PC-9 (cell line): Measurements from ENCODE around the gene DDX19B. TPM values are rescaled to one million over a fixed set of nuclear protein-coding genes. Genes with fewer than 3 reads are reported as not detected.

Source experiments
- BruUV-seq: library from RNA; stranded (reverse); fragments of 400-500 nt; replicated peaks from 2 replicates; lab custom pipeline; 2021; lab: Mats Ljungman, UMichigan
- CTCF ChIA-PET: fragments of 300-600 bp; sonication (Branson Sonifier 250); formaldehyde crosslinking; loops from one replicate; lab custom pipeline; 2022; ENCODE audit warnings: antibody characterized with exemption; lab: Charles Lee
- POLR2A ChIA-PET: fragments of 300-600 bp; sonication (Branson Sonifier 250); formaldehyde crosslinking; loops from one replicate; lab custom pipeline; 2022; ENCODE audit warnings: antibody characterized with exemption; ENCODE audit not compliant: unreplicated experiment; lab: Charles Lee
- DNase-seq, 2 experiments: peaks; one replicate each; pipeline versions ENCODE4 v3.0.0 to v3.0.0-alpha.2; 2015 to 2022; ENCODE audit warnings: mixed read lengths in 1 of 2
- H2AFZ ChIP-seq: fragments of 200-600 bp; sonication (generic); 2 replicates; pipeline ENCODE4 v1.8.1; 2017; ENCODE audit warnings: antibody characterized with exemption
- H3F3A ChIP-seq: fragments of 200-600 bp; sonication (generic); 2 replicates; pipeline ENCODE4 v1.8.1; 2017; ENCODE audit warnings: antibody characterized with exemption, mild to moderate bottlenecking, low read depth; ENCODE audit not compliant: insufficient read depth
- H3K27ac ChIP-seq: fragments of 200-600 bp; sonication (generic); 2 replicates; pipeline ENCODE4 v1.6.1; 2016; ENCODE audit warnings: mixed run types
- H3K27me3 ChIP-seq: fragments of 200-600 bp; sonication (generic); 2 replicates; pipeline ENCODE4 v1.6.1; 2016; ENCODE audit warnings: low read depth, mixed run types; ENCODE audit not compliant: insufficient read depth
- H3K36me3 ChIP-seq: fragments of 200-600 bp; sonication (generic); 2 replicates; pipeline ENCODE4 v1.6.1; 2016; ENCODE audit warnings: low read depth, mixed run types
- H3K4me1 ChIP-seq: fragments of 200-600 bp; sonication (generic); replicated peaks from 2 replicates; pipeline ENCODE4 v1.6.1; 2016; ENCODE audit warnings: mixed run types; ENCODE audit not compliant: insufficient read depth
- H3K4me2 ChIP-seq: fragments of 200-600 bp; sonication (generic); 2 replicates; pipeline ENCODE4 v1.6.1; 2017; ENCODE audit warnings: mixed run types
- H3K4me3 ChIP-seq: fragments of 200-600 bp; sonication (generic); 2 replicates; pipeline ENCODE4 v1.6.1; 2016; ENCODE audit warnings: mixed run types
- H3K79me2 ChIP-seq: fragments of 200-600 bp; sonication (generic); 2 replicates; pipeline ENCODE4 v1.6.1; 2017; ENCODE audit warnings: low read depth, mixed run types
- H3K9me2 ChIP-seq: fragments of 200-600 bp; sonication (generic); 2 replicates; pipeline ENCODE4 v1.8.1; 2017; ENCODE audit warnings: mild to moderate bottlenecking; ENCODE audit not compliant: insufficient read depth
- H3K9me3 ChIP-seq: fragments of 200-600 bp; sonication (generic); 2 replicates; pipeline ENCODE4 v1.8.1; 2016; ENCODE audit warnings: low read depth; ENCODE audit not compliant: insufficient read depth
- H4K20me1 ChIP-seq: fragments of 200-600 bp; sonication (generic); 2 replicates; pipeline ENCODE4 v1.8.1; 2017; ENCODE audit not compliant: insufficient read depth
- CTCF ChIP-seq: fragments of 200-600 bp; sonication (generic); conservative IDR thresholded peaks from 2 replicates; pipeline ENCODE4 v1.6.1; 2017; ENCODE audit warnings: mixed run types, antibody characterized with exemption, mild to moderate bottlenecking, moderate library complexity
- EZH2 ChIP-seq: fragments of 200-600 bp; sonication (generic); IDR thresholded peaks from 2 replicates; pipeline ENCODE4 v1.8.0; 2017; ENCODE audit warnings: antibody characterized with exemption, low read depth
- intact Hi-C: fragments of 100-400 bp; cut with micrococcal nuclease; formaldehyde crosslinking; loops from one replicate; pipeline ENCODE4 v1.10.0; 2022; ENCODE audit not compliant: unreplicated experiment
- total RNA-seq: library from RNA; stranded (reverse); gene quantifications from 2 replicates; pipeline ENCODE4 v1.2.3, GENCODE V29; 2021

DDX19B gene
- total RNA-seq, 1 experiment from 2014 or later: 42.1 TPM

DNA sequence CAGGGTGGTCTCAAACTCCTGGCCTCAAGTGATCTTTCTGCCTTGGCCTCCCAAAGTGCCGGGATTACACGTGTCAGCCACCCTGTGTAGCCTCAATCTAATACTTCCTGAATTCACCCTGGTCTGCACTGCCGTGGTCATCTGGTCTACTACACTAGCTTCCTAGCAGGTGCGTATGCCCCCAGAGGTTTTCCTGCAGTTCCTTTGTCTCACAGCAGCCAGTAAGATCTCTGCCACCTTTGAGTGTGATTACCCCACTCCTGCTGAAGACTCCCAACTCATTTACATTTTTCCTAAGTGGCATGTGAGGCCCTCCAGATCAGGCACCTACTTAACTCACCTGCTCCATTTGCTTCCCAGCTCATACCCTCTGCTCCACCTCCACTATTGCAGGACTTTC is 42.6 kb downstream of the DDX19B start:
- DNase-seq: no peak
- TF ChIP-seq CTCF: no peak
- TF ChIP-seq EZH2: no peak
- Histone ChIP-seq H3K36me3 (no peaks in the 10 kb centered on the region), H4K20me1 (no peaks in the 10 kb centered on the region), H3K79me2 (peaks cover 10% of the 10 kb centered on the region), H3K27ac (no peak overlapping the region), H3K4me2 (no peak overlapping the region), H3K9me2 (no peaks in the 10 kb centered on the region), H3K4me1 (peaks cover 7% of the 10 kb centered on the region; the same call in 1 of the 2 replicates), H3K27me3 (no peaks in the 10 kb centered on the region), H3F3A (peaks cover 14% of the 10 kb centered on the region; the same call in 1 of the 2 replicates), H2AFZ (no peak overlapping the region), H3K4me3 (no peak overlapping the region), H3K9me3 (no peaks in the 10 kb centered on the region)
- CTCF ChIA-PET: no interaction called here
- POLR2A ChIA-PET: no interaction called here
- intact Hi-C loops: no loop called here
- BruUV-seq: no TSS peak

DNA sequence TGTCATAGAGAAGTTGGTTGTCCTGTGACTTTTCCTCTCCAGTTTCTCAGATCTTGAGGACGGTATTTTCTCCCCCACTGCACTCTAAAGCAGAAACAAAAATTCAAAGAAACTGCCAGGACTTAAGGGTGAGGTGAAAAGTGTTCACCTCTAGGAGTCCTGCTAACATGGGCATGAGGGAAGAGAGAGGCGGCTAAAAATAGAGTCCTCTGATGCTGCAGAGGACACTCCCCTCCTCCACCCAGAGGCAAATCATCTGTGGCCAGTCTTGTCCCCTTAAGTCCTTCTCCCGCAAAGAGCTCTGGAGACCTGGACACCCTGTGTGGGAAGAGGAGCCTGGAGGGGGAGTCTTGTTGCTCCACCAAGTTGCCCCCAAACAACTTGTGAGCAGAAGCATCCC is 43.0 kb downstream of the DDX19B start:
- H3K9me2 ChIP-seq: no peaks in the 10 kb centered on the region
- H3K4me2 ChIP-seq: no peak overlapping the region
- BruUV-seq: no TSS peak
- no peak overlapping the region for H3K27ac ChIP-seq
- TF ChIP-seq CTCF: no peak
- TF ChIP-seq EZH2: no peak
- no peaks in the 10 kb centered on the region for H3K36me3 ChIP-seq
- H4K20me1 ChIP-seq: no peaks in the 10 kb centered on the region
- ChIA-PET POLR2A (no interaction called here), CTCF (no interaction called here)
- peaks cover 13% of the 10 kb centered on the region for H3K79me2 ChIP-seq
- H3K4me3 ChIP-seq: no peak overlapping the region
- intact Hi-C loops: no loop called here
- H3F3A ChIP-seq: peaks cover 14% of the 10 kb centered on the region; the same call in 1 of the 2 replicates
- no peak for DNase-seq
- no peaks in the 10 kb centered on the region for H3K27me3 ChIP-seq
- no peaks in the 10 kb centered on the region for H3K9me3 ChIP-seq
- no peak overlapping the region for H2AFZ ChIP-seq
- H3K4me1 ChIP-seq: peaks cover 7% of the 10 kb centered on the region; the same call in 1 of the 2 replicates

- POLR2A ChIA-PET: interaction anchor here (0.5 to 0.6 kb wide), 4 partner anchors 57 to 943 kb away, joined by 4 to 9 read pairs (median 8); partner anchors contain the start of gene CMTR2
- peak overlapping the region; percentile 77 for H3K4me2 ChIP-seq
- no peaks in the 10 kb centered on the region for H3K27me3 ChIP-seq
- peaks cover 19% of the 10 kb centered on the region; the same call in 1 of the 2 replicates for H3F3A ChIP-seq
- H3K4me3 ChIP-seq: peak overlapping the region; percentile 77
- peak overlapping the region; percentile 56 for H3K27ac ChIP-seq
- H4K20me1 ChIP-seq: no peaks in the 10 kb centered on the region
- H3K4me1 ChIP-seq: peaks cover 13% of the 10 kb centered on the region; the same call in 1 of the 2 replicates
- BruUV-seq: TSS peak; percentile 74
- TF ChIP-seq EZH2 (no peak), CTCF (no peak)
- H3K9me3 ChIP-seq: no peaks in the 10 kb centered on the region
- H2AFZ ChIP-seq: peak overlapping the region; percentile 75; the same call in 1 of the 2 replicates
- peaks cover 39% of the 10 kb centered on the region for H3K79me2 ChIP-seq
- no peak for DNase-seq
- H3K36me3 ChIP-seq: peaks cover 4% of the 10 kb centered on the region; the same call in 1 of the 2 replicates
- CTCF ChIA-PET: no interaction called here
- no peaks in the 10 kb centered on the region for H3K9me2 ChIP-seq
- intact Hi-C loops: loop anchor here (2.0 kb wide), 1 partner anchor 47 kb away; the partner anchor contains the start of gene DDX19B
These were observed 46.9 kb downstream of the DDX19B start for GRCh38 chr16:70345840-70346239.
